Central memory CD8-positive, alpha-beta T cell (primary cell): ENCODE measurements around the gene PLXNA1.

ENCODE experiments used
- ATAC-seq: fragments of 150-1000 bp; cut with Tn5 transposase; replicated peaks from 2 replicates; pipeline ENCODE4 v1.10.0; 2022; ENCODE audit warnings: mild to moderate bottlenecking, moderate FRiP score, moderate number of reproducible peaks; ENCODE audit not compliant: poor library complexity, severe bottlenecking; ENCODE audit errors: extremely low read depth
- DNase-seq, 2 donors: peaks; one replicate each; pipeline ENCODE4 v3.0.0; 2021; ENCODE audit warnings: low spot score in 2 of 2
- H3K27ac Mint-ChIP-seq: one replicate; pipeline ENCODE4 v1.8.0; 2022; ENCODE audit warnings: low read depth, mild to moderate bottlenecking, moderate library complexity, mixed read lengths
- H3K27me3 Mint-ChIP-seq: one replicate; pipeline ENCODE4 v1.8.0; 2022; ENCODE audit warnings: mixed read lengths
- H3K36me3 Mint-ChIP-seq: one replicate; pipeline ENCODE4 v1.8.0; 2022; ENCODE audit warnings: mild to moderate bottlenecking, moderate library complexity, mixed read lengths; ENCODE audit not compliant: insufficient read depth
- H3K4me1 Mint-ChIP-seq: one replicate; pipeline ENCODE4 v1.8.0; 2022; ENCODE audit warnings: mixed read lengths
- H3K4me3 Mint-ChIP-seq: one replicate; pipeline ENCODE4 v1.8.0; 2022; ENCODE audit warnings: mild to moderate bottlenecking, moderate library complexity, mixed read lengths
- H3K9me3 Mint-ChIP-seq: one replicate; pipeline ENCODE4 v1.8.0; 2022; ENCODE audit warnings: mixed read lengths

The PLXNA1 gene

DNA sequence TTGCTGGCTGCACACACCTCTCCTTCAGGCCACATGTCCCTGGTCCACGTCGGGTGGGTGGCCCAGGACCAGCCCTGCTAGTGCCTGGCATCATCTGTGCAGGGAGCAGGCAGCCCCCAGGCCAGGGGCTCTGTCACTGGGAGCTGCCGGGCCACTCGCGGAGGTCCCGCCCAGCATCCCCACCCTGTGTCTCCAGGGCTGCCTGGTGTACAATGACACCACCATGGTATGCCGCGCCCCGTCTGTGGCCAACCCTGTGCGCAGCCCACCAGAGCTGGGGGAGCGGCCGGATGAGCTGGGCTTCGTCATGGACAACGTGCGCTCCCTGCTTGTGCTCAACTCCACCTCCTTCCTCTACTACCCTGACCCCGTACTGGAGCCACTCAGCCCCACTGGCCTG is 34.3 kb downstream of the PLXNA1 start:
- Mint-ChIP-seq H3K36me3 (peaks cover 1% of the 10 kb centered on the region), H3K27me3 (no peaks in the 10 kb centered on the region), H3K4me1 (no peaks in the 10 kb centered on the region), H3K4me3 (no peak overlapping the region), H3K27ac (no peak overlapping the region), H3K9me3 (no peaks in the 10 kb centered on the region)
- no peak for ATAC-seq
- no peak for DNase-seq

GRCh38 chr3:127017781-127018180 is 34.9 kb downstream of the PLXNA1 start:
- Mint-ChIP-seq H3K36me3 (peaks cover 1% of the 10 kb centered on the region), H3K27me3 (no peaks in the 10 kb centered on the region)

GRCh38 chr3:127018306-127018828 is 35.5 kb downstream of the PLXNA1 start:
- no peaks in the 10 kb centered on the region for H3K27me3 Mint-ChIP-seq
- H3K4me3 Mint-ChIP-seq, result no peak overlapping the region
- DNase-seq (no peak), ATAC-seq (no peak)
- H3K4me1 Mint-ChIP-seq, result no peaks in the 10 kb centered on the region
- peaks cover 1% of the 10 kb centered on the region for H3K36me3 Mint-ChIP-seq
- H3K9me3 Mint-ChIP-seq, result no peaks in the 10 kb centered on the region
- no peak overlapping the region for H3K27ac Mint-ChIP-seq

More at GRCh38 chr3:127017781-127018180, 34.9 kb downstream of the PLXNA1 start:
- ATAC-seq, result no peak
- Mint-ChIP-seq H3K9me3 (no peaks in the 10 kb centered on the region), H3K4me1 (no peaks in the 10 kb centered on the region), H3K27ac (no peak overlapping the region), H3K4me3 (no peak overlapping the region)
- DNase-seq, result no peak

GRCh38 chr3:127019449-127019848 is 36.5 kb downstream of the PLXNA1 start:
- Mint-ChIP-seq H3K9me3 (no peaks in the 10 kb centered on the region), H3K4me1 (no peaks in the 10 kb centered on the region), H3K4me3 (no peak overlapping the region), H3K36me3 (peaks cover 1% of the 10 kb centered on the region), H3K27ac (no peak overlapping the region), H3K27me3 (no peaks in the 10 kb centered on the region)
- no peak for DNase-seq
- ATAC-seq, result no peak

DNA sequence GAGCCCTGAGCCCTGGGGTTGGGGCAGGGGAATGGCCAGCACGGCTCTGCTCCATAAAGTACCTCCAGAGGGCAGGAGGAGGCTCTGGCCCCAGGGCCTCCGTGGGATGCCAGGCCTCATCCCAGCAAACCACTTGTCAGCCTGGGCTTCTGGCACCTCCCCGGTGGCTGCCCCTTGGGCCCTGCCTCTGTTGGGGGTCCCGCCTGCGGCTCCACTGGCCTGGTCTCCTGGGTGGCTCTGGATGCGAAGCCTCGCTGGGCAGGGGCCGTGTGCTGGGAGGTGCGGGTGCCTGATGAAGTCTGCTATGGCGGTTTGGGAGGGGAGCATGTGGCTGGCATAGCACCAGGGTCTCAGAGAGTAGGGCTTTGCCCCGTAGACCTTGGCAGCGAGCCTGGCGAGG is 37.6 kb downstream of the PLXNA1 start:
- peaks cover 1% of the 10 kb centered on the region for H3K36me3 Mint-ChIP-seq
- H3K9me3 Mint-ChIP-seq, result no peaks in the 10 kb centered on the region
- no peaks in the 10 kb centered on the region for H3K4me1 Mint-ChIP-seq
- H3K27ac Mint-ChIP-seq, result no peak overlapping the region
- H3K4me3 Mint-ChIP-seq, result no peak overlapping the region
- H3K27me3 Mint-ChIP-seq, result no peaks in the 10 kb centered on the region
- no peak for ATAC-seq
- no peak for DNase-seq

- DNase-seq (no peak), ATAC-seq (no peak)
- H3K4me1 Mint-ChIP-seq, result no peaks in the 10 kb centered on the region
- H3K4me3 Mint-ChIP-seq, result no peak overlapping the region
- no peak overlapping the region for H3K27ac Mint-ChIP-seq
- H3K36me3 Mint-ChIP-seq, result peaks cover 1% of the 10 kb centered on the region
- no peaks in the 10 kb centered on the region for H3K27me3 Mint-ChIP-seq
- H3K9me3 Mint-ChIP-seq, result no peaks in the 10 kb centered on the region
Measured at GRCh38 chr3:127022849-127023248, 39.9 kb downstream of the PLXNA1 start.

DNA sequence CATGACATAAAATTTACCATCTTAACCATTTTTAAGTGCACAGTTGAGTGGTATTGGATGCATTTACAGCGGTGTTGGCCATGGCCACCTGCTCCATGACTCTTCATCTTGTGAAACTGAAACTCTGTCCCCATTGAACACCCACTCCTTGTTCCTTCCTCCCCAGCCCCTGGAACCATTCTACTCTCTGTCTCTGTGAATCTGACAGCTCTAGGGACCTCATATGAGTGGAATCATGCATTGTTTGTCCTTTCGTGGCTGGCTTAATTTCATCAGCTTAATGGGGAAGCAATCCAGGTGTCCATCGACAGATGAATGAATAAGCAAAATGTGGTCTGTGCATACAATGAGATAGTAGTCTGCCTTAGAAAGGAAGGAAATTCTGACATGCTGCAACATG is 42.5 kb downstream of the PLXNA1 start:
- ATAC-seq, result no peak
- Mint-ChIP-seq H3K27ac (no peak overlapping the region), H3K27me3 (no peaks in the 10 kb centered on the region), H3K4me1 (no peaks in the 10 kb centered on the region), H3K9me3 (no peaks in the 10 kb centered on the region), H3K4me3 (no peak overlapping the region), H3K36me3 (peaks cover 1% of the 10 kb centered on the region)
- no peak for DNase-seq

DNA sequence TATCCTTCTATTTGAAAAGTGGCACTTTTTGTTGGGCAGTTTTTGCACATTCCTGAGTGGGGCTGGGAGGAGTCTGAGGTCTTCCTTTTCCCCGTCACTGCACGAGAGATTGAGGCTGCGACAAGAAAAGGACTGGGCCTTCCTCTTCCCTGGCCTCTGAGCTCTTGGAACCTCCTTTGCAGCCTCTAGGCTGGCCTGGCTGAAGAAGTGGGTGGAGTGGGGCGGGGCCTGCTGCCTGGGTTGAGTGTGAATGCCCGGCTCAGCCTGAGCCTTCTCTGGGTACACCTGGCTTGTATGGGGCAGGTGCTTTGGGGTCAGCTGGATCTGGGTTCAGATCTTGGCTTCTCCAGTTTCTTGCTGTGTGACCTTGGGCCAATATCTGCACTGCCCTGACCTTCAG is 43.1 kb downstream of the PLXNA1 start:
- no peak for ATAC-seq
- Mint-ChIP-seq H3K36me3 (peaks cover 1% of the 10 kb centered on the region), H3K4me3 (no peak overlapping the region), H3K4me1 (no peaks in the 10 kb centered on the region), H3K27me3 (no peaks in the 10 kb centered on the region), H3K27ac (no peak overlapping the region), H3K9me3 (no peaks in the 10 kb centered on the region)
- DNase-seq, result no peak

DNA sequence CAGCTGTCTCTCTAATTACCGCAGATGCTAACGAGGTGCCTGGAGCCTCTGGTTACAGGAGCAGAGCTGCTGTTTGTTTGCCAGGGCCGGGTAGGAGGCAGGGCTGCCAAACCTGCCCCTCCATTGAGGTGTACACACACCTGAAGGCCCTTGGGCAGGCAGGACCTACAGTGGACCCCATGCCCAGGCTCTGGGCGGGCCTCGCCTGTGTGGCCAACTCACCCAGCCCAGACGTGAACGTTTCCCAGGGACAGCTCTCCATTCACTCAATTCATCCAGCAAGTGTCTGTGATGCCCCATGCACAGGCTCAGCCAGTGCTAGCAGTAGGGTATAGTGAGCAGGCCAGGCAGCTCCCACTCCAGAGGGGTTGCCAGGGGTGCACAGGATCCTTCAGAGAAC is 43.7 kb downstream of the PLXNA1 start:
- DNase-seq (no peak), ATAC-seq (no peak)
- Mint-ChIP-seq H3K27me3 (no peaks in the 10 kb centered on the region), H3K27ac (no peak overlapping the region), H3K36me3 (peaks cover 1% of the 10 kb centered on the region), H3K4me3 (no peak overlapping the region), H3K4me1 (no peaks in the 10 kb centered on the region), H3K9me3 (no peaks in the 10 kb centered on the region)

GRCh38 chr3:127027061-127027735 is 44.3 kb downstream of the PLXNA1 start:
- no peaks in the 10 kb centered on the region for H3K9me3 Mint-ChIP-seq
- no peak overlapping the region for H3K27ac Mint-ChIP-seq
- no peaks in the 10 kb centered on the region for H3K4me1 Mint-ChIP-seq
- H3K27me3 Mint-ChIP-seq, result no peaks in the 10 kb centered on the region
- peaks cover 1% of the 10 kb centered on the region for H3K36me3 Mint-ChIP-seq
- ATAC-seq, result no peak
- no peak for DNase-seq
- no peak overlapping the region for H3K4me3 Mint-ChIP-seq

GRCh38 chr3:127027811-127028548 is 45.1 kb downstream of the PLXNA1 start:
- Mint-ChIP-seq H3K27me3 (no peaks in the 10 kb centered on the region), H3K36me3 (peaks cover 1% of the 10 kb centered on the region), H3K4me1 (no peaks in the 10 kb centered on the region), H3K9me3 (no peaks in the 10 kb centered on the region), H3K4me3 (no peak overlapping the region), H3K27ac (no peak overlapping the region)
- ATAC-seq (no peak), DNase-seq (no peak)

DNA sequence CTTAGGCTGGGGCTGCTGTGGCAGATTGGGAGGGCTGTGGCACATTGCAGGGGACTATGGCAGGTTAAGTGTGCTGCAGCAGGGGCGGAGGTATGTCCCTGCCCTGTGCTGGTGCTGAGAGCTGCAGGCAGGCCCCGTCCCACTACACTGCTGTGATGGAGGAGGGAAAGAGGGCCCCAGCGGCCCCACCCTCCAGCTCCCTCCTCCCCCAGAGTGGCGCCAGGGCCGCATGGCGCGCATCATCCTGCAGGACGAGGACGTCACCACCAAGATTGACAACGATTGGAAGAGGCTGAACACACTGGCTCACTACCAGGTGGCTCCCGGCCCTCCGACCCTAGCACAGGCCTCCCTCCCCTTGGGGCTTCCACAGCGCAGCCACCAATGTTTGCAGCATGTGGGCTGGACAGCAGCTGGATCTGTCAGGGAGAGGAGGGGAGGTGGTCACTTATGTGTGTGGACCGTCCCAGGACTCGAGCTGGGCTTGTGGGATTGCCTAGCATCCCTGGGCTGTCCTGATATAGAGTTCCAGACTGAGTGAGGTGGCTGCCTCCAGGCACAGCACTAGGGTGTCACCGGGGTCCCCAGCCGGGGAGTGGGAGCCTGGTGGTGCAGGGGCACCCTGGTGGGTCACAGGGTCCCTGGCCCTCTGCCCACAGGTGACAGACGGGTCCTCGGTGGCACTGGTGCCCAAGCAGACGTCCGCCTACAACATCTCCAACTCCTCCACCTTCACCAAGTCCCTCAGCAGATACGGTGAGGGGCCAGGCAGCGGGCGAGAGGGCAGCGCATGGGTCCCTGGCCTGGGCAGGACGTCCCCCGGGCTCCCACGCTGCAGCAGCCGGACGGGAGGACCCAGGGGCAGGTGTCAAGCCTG is 46.1 kb downstream of the PLXNA1 start:
- Mint-ChIP-seq H3K27me3 (no peaks in the 10 kb centered on the region), H3K27ac (no peak overlapping the region), H3K4me1 (no peaks in the 10 kb centered on the region), H3K4me3 (no peak overlapping the region), H3K36me3 (peaks cover 1% of the 10 kb centered on the region), H3K9me3 (no peaks in the 10 kb centered on the region)
- DNase-seq (no peak), ATAC-seq (no peak)
